Ovary (tissue), 3 donors: ENCODE measurements around the gene DNAH8.

Source experiments
- CTCF ChIP-seq, 3 donors: fragments of 450-650 bp in 2 of 3; fragments of 200-600 bp in 1 of 3; IDR thresholded peaks; one replicate each; pipeline versions ENCODE4 v1.5.1 to v1.8.0; 2016 to 2022; ENCODE audit warnings: antibody characterized with exemption in 3 of 3, mild to moderate bottlenecking in 1 of 3
- EP300 ChIP-seq: sonication (generic); formaldehyde crosslinking; IDR thresholded peaks from one replicate; pipeline ENCODE4 v1.6.1; 2017; ENCODE audit warnings: antibody characterized with exemption
- POLR2A ChIP-seq: fragments of 450-650 bp; IDR thresholded peaks from one replicate; pipeline ENCODE4 v1.6.1; 2017; ENCODE audit warnings: antibody characterized with exemption, mild to moderate bottlenecking, moderate library complexity
- donor health status: DM: no; HTN: no; CAD: no.

- no peak for TF ChIP-seq CTCF (IDR thresholded peaks at IDR 0.05)
- TF ChIP-seq EP300, result no peak
- TF ChIP-seq POLR2A, result no peak
These were observed 38.6 kb downstream of the DNAH8 start for GRCh38 chr6:38753707-38754106.
